Spleen (tissue), 7 donors: ENCODE results near the gene TMEM38A.

Experiments used
- CTCF ChIP-seq, 11 experiments: fragments of 200-600 bp in 7 of 11; fragments of 450-650 bp in 4 of 11; sonication (generic) in 4 of 11; IDR thresholded peaks in 8 of 11; conservative IDR thresholded peaks in 3 of 11; 1 replicate in 7 of 11; 2 replicates in 4 of 11; pipeline versions ENCODE4 v1.4.0 to v1.8.0; 2016 to 2021; ENCODE audit warnings: antibody characterized with exemption in 11 of 11, inconsistent platforms in 4 of 11, mild to moderate bottlenecking in 1 of 11
- POLR2A ChIP-seq, 3 donors: fragments of 450-650 bp; IDR thresholded peaks; one replicate each; pipeline ENCODE4 v1.5.1; 2017; ENCODE audit warnings: antibody characterized with exemption in 3 of 3, mild to moderate bottlenecking in 1 of 3
- POLR2AphosphoS5 ChIP-seq, 3 donors: sonication (generic); formaldehyde crosslinking; IDR thresholded peaks; one replicate each; pipeline ENCODE4 v1.5.1; 2017; ENCODE audit warnings: antibody characterized with exemption in 3 of 3
- donor health status: DM: no; HTN: no; CAD: no; lungs with moderate emphysema.
- donor health status: DM: no; HTN: no; CAD: no.
- donor health status: DM: no; HTN: no; CAD: no.

GRCh38 chr19:16626796-16627192 lies 34.1 kb upstream of the TMEM38A start:
- TF ChIP-seq POLR2A (IDR thresholded peaks at IDR 0.05) (no peak), CTCF (IDR thresholded peaks at IDR 0.05 in 8 of 11, conservative IDR thresholded peaks at IDR 0.05 in 3 of 11) (no peak), POLR2AphosphoS5 (IDR thresholded peaks at IDR 0.05) (no peak)
